HCT116 (cell line): ENCODE results near the gene ANKRD13D. TPM values are rescaled to one million over a fixed set of nuclear protein-coding genes. Genes with fewer than 3 reads are reported as not detected.

ENCODE experiments used
- ATAC-seq: fragments of 200-7000 bp; cut with Tn5 transposase; 2 replicates; pipeline ENCODE4 v1.9.1; 2020; ENCODE audit warnings: mild to moderate bottlenecking, moderate library complexity
- BruUV-seq: library from RNA; stranded (reverse); fragments of 400-500 nt; replicated peaks from 2 replicates; lab custom pipeline; 2021; lab: Mats Ljungman, UMichigan
- CTCF ChIA-PET: fragments of 300-600 bp; sonication (Branson Sonifier 250); formaldehyde crosslinking; loops from one replicate; lab custom pipeline; 2021; ENCODE audit warnings: antibody characterized with exemption; lab: Charles Lee
- POLR2A ChIA-PET: fragments of 300-600, 350-600 bp; sonication (Branson Sonifier 250); formaldehyde crosslinking; loops from one replicate; lab custom pipeline; 2021; ENCODE audit warnings: antibody characterized with exemption; lab: Charles Lee
- RAD21 ChIA-PET, 2 experiments: fragments of 300-600 bp; sonication (Branson Sonifier 250); formaldehyde crosslinking; loops; one replicate each; lab custom pipeline; 2023; ENCODE audit warnings: low total read pairs in 2 of 2; ENCODE audit not compliant: uncharacterized antibody in 2 of 2, unreplicated experiment in 2 of 2, low non-redundant PET in 1 of 2; lab: Charles Lee
- DNase-seq: peaks from one replicate; pipeline ENCODE4 v3.0.0-alpha.2; 2010; ENCODE audit warnings: low read depth, low spot score
- H2AFZ ChIP-seq: fragments of 200-600 bp; shearing (Covaris generic), sonication (generic); 2 replicates; pipeline ENCODE4 v1.6.1; 2017; ENCODE audit warnings: low read depth, mixed run types, mixed read lengths, antibody characterized with exemption, low read length; ENCODE audit not compliant: poor library complexity, severe bottlenecking
- H3K27ac ChIP-seq: 2 replicates; pipeline ENCODE4 v1.5.1; 2012; ENCODE audit warnings: low read depth, low read length
- H3K27me3 ChIP-seq: fragments of 200-600 bp; sonication (generic); 2 replicates; pipeline ENCODE4 v1.6.1; 2016; ENCODE audit warnings: mixed run types, low read length, mixed read lengths; ENCODE audit not compliant: insufficient read depth
- H3K36me3 ChIP-seq, 2 experiments: fragments of 200-500 bp in 1 of 2; fragments of 200-600 bp in 1 of 2; sonication (Bioruptor generic) in 1 of 2; sonication (generic) in 1 of 2; 2 replicates each; pipeline versions ENCODE4 v1.5.1 to v1.6.1; 2014 to 2016; ENCODE audit warnings: low read length in 2 of 2, inconsistent platforms in 1 of 2, mixed read lengths in 1 of 2, mixed run types in 1 of 2; ENCODE audit not compliant: insufficient read depth in 2 of 2, control insufficient read depth in 1 of 2
- H3K4me1 ChIP-seq, 2 experiments: fragments of 200-600 bp in 1 of 2; sonication (generic) in 1 of 2; 2 replicates each; pipeline versions ENCODE4 v1.5.1 to v1.6.1; 2012 to 2017; ENCODE audit warnings: low read length in 2 of 2, inconsistent platforms in 1 of 2, mild to moderate bottlenecking in 1 of 2, mixed read lengths in 1 of 2, mixed run types in 1 of 2, moderate library complexity in 1 of 2; ENCODE audit not compliant: insufficient read depth in 2 of 2, control insufficient read depth in 1 of 2
- H3K4me2 ChIP-seq: fragments of 200-600 bp; sonication (generic); 2 replicates; pipeline ENCODE4 v1.6.1; 2017; ENCODE audit warnings: mixed run types, low read length, mixed read lengths
- H3K4me3 ChIP-seq, 2 experiments: fragments of 200-600 bp in 1 of 2; sonication (generic) in 1 of 2; replicated peaks in 1 of 2; 2 replicates each; pipeline ENCODE4 v1.5.1; 2011 to 2016; ENCODE audit warnings: low read length in 2 of 2, control low read depth in 1 of 2, low read depth in 1 of 2, mild to moderate bottlenecking in 1 of 2, mixed read lengths in 1 of 2, mixed run types in 1 of 2
- H3K79me2 ChIP-seq: fragments of 200-600 bp; sonication (generic); 2 replicates; pipeline ENCODE4 v1.6.1; 2017; ENCODE audit warnings: mild to moderate bottlenecking, mixed run types, low read length, moderate library complexity, mixed read lengths; ENCODE audit not compliant: insufficient read depth
- H3K9ac ChIP-seq: fragments of 200-600 bp; sonication (generic); 2 replicates; pipeline ENCODE4 v1.6.1; 2016; ENCODE audit warnings: low read length, mixed read lengths
- H3K9me2 ChIP-seq: fragments of 200-600 bp; sonication (generic), shearing (Covaris generic); 2 replicates; pipeline ENCODE4 v1.6.1; 2017; ENCODE audit warnings: mixed run types, mild to moderate bottlenecking, moderate library complexity; ENCODE audit not compliant: insufficient read depth
- H3K9me3 ChIP-seq, 2 experiments: fragments of 200-500 bp in 1 of 2; fragments of 200-600 bp in 1 of 2; sonication (Bioruptor generic) in 1 of 2; sonication (generic) in 1 of 2; 2 replicates each; pipeline ENCODE4 v1.6.1; 2014 to 2017; ENCODE audit warnings: low read length in 2 of 2, mixed read lengths in 2 of 2, inconsistent platforms in 1 of 2, low read depth in 1 of 2, mild to moderate bottlenecking in 1 of 2, mixed run types in 1 of 2, moderate library complexity in 1 of 2; ENCODE audit not compliant: control insufficient read depth in 1 of 2, insufficient read depth in 1 of 2
- H4K20me1 ChIP-seq: fragments of 200-600 bp; sonication (generic), shearing (Covaris generic); 2 replicates; pipeline ENCODE4 v1.6.1; 2017; ENCODE audit warnings: mixed run types, mild to moderate bottlenecking, moderate library complexity; ENCODE audit not compliant: insufficient read depth
- CEBPB ChIP-seq: IDR thresholded peaks from 2 replicates; pipeline ENCODE4 v1.6.1; 2012; ENCODE audit warnings: low read depth
- EGR1 ChIP-seq: IDR thresholded peaks from 2 replicates; pipeline ENCODE4 v1.6.1; 2012; ENCODE audit warnings: low read depth
- ELF1 ChIP-seq: IDR thresholded peaks from 2 replicates; pipeline ENCODE4 v1.6.1; 2012; ENCODE audit warnings: low read depth, borderline replicate concordance
- EZH2 ChIP-seq: fragments of 200-600 bp; sonication (generic); IDR thresholded peaks from 2 replicates; pipeline ENCODE4 v1.6.1; 2017; ENCODE audit warnings: antibody characterized with exemption, mixed run types
- FOSL1 ChIP-seq: IDR thresholded peaks from 2 replicates; pipeline ENCODE4 v1.6.1; 2012; ENCODE audit warnings: low read depth
- JUND ChIP-seq: IDR thresholded peaks from 2 replicates; pipeline ENCODE4 v1.6.1; 2012
- POLR2A ChIP-seq: IDR thresholded peaks from 2 replicates; pipeline ENCODE4 v1.7.0; 2011; ENCODE audit warnings: borderline replicate concordance; ENCODE audit not compliant: insufficient read depth, insufficient read length; ENCODE audit errors: extremely low read depth
- SRF ChIP-seq: IDR thresholded peaks from 2 replicates; pipeline ENCODE4 v1.6.1; 2012; ENCODE audit warnings: low read depth
- TCF7L2 ChIP-seq: IDR thresholded peaks from 2 replicates; pipeline ENCODE4 v1.7.0; 2011; ENCODE audit warnings: borderline replicate concordance, inconsistent platforms; ENCODE audit not compliant: insufficient read depth, insufficient read length; ENCODE audit errors: extremely low read depth
- YY1 ChIP-seq: IDR thresholded peaks from 2 replicates; pipeline ENCODE4 v1.6.1; 2011; ENCODE audit warnings: low read length, low read depth, moderate library complexity, mild to moderate bottlenecking; ENCODE audit not compliant: insufficient replicate concordance; ENCODE audit errors: extremely low read depth
- ZFX ChIP-seq: fragments of 450-650 bp; IDR thresholded peaks from 2 replicates; pipeline ENCODE4 v1.6.1; 2017
- ZNF274 ChIP-seq: fragments of 200-500 bp; sonication (Bioruptor generic); IDR thresholded peaks from 2 replicates; pipeline ENCODE4 v1.6.1; 2014; ENCODE audit warnings: mild to moderate bottlenecking, low read depth, low read length, inconsistent platforms
- intact Hi-C: fragments of 100-400 bp; cut with micrococcal nuclease; formaldehyde crosslinking; loops from 2 replicates; pipeline ENCODE4 v1.10.0; 2022
- total RNA-seq: library from RNA; stranded (reverse); gene quantifications from one replicate; pipeline ENCODE4 v1.2.1, GENCODE V29; 2021; ENCODE audit not compliant: unreplicated experiment
- TF ChIP-seq, protein P1 (sequence below): IDR thresholded peaks from 2 replicates; pipeline ENCODE4 v1.6.1; 2012
- TF ChIP-seq, protein P2 (sequence below): IDR thresholded peaks from 2 replicates; pipeline ENCODE4 v1.6.1; 2011; ENCODE audit warnings: mild to moderate bottlenecking, low read length, moderate library complexity; ENCODE audit not compliant: insufficient replicate concordance; ENCODE audit errors: extremely low read depth
- TF ChIP-seq, protein P3 (sequence below): IDR thresholded peaks from 2 replicates; pipeline ENCODE4 v1.6.1; 2012; ENCODE audit warnings: low read depth
- TF ChIP-seq, protein P4 (sequence below): IDR thresholded peaks from 2 replicates; pipeline ENCODE4 v1.6.1; 2012

The ANKRD13D gene
- total RNA-seq, 1 experiment from 2014 or later: 61.1 TPM

DNA sequence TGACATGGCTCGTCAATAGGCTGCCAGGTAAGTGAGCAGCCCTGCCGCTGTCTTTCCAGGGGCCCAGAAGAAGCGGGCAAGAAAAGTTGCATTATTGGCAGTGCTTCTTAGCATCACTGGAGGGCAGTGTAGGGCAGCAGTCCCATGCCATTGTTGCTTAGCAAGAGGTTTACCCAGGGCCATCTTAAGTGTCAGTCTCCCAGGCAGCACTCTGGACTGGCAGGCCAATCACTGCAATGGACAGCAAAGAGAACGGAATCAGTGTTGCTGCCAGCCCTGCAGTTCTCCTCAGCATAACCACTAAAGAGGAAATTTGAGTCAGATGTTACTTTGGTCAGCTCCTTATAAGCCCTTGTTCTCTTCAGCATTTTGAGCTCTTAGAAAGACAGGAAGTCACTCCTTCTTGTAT, 36.3 kb upstream of the ANKRD13D start (continued):
- TF ChIP-seq YY1 (no peak), ZNF274 (no peak), SRF (no peak), CEBPB (no peak)

DNA sequence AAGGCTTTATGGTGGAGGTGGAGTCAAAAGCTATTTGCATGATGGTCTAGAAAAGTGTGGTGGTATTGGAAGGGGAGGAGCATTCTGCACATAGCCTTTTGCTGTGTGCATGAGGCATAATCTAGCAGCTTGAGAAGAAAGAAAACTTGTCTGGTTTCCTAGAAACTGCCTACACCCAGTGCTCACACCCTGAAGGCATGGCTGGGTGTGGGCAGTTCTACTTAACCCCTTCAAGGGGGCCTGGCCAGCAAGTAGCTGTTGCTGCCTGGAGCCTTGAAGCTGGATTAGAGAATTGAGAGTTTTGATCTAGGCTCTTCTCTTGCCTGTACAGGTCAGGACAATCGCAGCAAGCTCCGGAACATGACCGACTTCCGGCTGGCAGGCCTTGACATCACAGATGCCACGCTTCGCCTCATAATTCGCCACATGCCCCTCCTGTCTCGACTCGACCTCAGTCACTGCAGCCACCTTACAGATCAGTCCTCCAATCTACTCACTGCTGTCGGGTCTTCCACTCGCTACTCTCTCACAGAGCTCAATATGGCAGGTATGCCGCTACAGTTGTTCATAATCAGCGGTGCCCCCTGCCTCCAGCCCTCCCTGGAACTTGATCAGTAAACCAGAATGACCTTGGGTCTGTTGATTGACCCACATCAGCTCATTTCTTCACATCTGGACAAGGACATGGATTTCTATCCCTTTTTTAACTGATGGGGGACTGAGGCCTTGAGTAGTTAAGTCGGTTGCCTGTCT, 35.1 kb upstream of the ANKRD13D start:
- CTCF ChIA-PET: interaction anchor here (1.1 to 1.7 kb wide), 3 partner anchors 14 to 173 kb away, joined by 3 to 5 read pairs (median 3); no protein-coding TSS in a partner anchor
- peaks cover 0 to 3% of the 10 kb centered on the region in 2 experiments; a peak in 1 of 4 replicates for H3K4me1 ChIP-seq
- intact Hi-C loops: no loop called here

More for the DNA sequence above, 35.1 kb upstream of the ANKRD13D start:
- no peak overlapping the region for H3K9ac ChIP-seq
- POLR2A ChIA-PET: interaction anchor here (0.8 kb wide), 1 partner anchor 14 kb away, joined by 4 read pairs; no protein-coding TSS in a partner anchor
- DNase-seq: no peak
- no peaks in the 10 kb centered on the region for H4K20me1 ChIP-seq
- no TSS peak for BruUV-seq
- no peaks in the 10 kb centered on the region for H3K9me2 ChIP-seq
- TF ChIP-seq ZFX (no peak), POLR2A (no peak), EZH2 (no peak), EGR1 (no peak), JUND (no peak), ELF1 (no peak), ZNF274 (no peak), CEBPB (no peak), TCF7L2 (no peak), FOSL1 (no peak)
- TF ChIP-seq, protein P1, sequence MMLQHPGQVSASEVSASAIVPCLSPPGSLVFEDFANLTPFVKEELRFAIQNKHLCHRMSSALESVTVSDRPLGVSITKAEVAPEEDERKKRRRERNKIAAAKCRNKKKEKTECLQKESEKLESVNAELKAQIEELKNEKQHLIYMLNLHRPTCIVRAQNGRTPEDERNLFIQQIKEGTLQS: no peak
- TF ChIP-seq, protein P2, sequence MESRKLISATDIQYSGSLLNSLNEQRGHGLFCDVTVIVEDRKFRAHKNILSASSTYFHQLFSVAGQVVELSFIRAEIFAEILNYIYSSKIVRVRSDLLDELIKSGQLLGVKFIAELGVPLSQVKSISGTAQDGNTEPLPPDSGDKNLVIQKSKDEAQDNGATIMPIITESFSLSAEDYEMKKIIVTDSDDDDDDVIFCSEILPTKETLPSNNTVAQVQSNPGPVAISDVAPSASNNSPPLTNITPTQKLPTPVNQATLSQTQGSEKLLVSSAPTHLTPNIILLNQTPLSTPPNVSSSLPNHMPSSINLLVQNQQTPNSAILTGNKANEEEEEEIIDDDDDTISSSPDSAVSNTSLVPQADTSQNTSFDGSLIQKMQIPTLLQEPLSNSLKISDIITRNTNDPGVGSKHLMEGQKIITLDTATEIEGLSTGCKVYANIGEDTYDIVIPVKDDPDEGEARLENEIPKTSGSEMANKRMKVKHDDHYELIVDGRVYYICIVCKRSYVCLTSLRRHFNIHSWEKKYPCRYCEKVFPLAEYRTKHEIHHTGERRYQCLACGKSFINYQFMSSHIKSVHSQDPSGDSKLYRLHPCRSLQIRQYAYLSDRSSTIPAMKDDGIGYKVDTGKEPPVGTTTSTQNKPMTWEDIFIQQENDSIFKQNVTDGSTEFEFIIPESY: no peak
- TF ChIP-seq, protein P3, sequence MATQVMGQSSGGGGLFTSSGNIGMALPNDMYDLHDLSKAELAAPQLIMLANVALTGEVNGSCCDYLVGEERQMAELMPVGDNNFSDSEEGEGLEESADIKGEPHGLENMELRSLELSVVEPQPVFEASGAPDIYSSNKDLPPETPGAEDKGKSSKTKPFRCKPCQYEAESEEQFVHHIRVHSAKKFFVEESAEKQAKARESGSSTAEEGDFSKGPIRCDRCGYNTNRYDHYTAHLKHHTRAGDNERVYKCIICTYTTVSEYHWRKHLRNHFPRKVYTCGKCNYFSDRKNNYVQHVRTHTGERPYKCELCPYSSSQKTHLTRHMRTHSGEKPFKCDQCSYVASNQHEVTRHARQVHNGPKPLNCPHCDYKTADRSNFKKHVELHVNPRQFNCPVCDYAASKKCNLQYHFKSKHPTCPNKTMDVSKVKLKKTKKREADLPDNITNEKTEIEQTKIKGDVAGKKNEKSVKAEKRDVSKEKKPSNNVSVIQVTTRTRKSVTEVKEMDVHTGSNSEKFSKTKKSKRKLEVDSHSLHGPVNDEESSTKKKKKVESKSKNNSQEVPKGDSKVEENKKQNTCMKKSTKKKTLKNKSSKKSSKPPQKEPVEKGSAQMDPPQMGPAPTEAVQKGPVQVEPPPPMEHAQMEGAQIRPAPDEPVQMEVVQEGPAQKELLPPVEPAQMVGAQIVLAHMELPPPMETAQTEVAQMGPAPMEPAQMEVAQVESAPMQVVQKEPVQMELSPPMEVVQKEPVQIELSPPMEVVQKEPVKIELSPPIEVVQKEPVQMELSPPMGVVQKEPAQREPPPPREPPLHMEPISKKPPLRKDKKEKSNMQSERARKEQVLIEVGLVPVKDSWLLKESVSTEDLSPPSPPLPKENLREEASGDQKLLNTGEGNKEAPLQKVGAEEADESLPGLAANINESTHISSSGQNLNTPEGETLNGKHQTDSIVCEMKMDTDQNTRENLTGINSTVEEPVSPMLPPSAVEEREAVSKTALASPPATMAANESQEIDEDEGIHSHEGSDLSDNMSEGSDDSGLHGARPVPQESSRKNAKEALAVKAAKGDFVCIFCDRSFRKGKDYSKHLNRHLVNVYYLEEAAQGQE: no peak
- TF ChIP-seq, protein P4, sequence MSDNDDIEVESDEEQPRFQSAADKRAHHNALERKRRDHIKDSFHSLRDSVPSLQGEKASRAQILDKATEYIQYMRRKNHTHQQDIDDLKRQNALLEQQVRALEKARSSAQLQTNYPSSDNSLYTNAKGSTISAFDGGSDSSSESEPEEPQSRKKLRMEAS: no peak
- TF ChIP-seq, all 23 proteins: peak for 0
- ATAC-seq: no peak
- Histone ChIP-seq H3K27me3 (no peaks in the 10 kb centered on the region), H3K4me2 (no peak overlapping the region), H3K4me3 (no peak overlapping the region), H3K79me2 (peaks cover 16% of the 10 kb centered on the region; the same call in 1 of the 2 replicates), H3K27ac (no peak overlapping the region), H3K9me3 (no peaks in the 10 kb centered on the region), H3K36me3 (peaks cover 51 to 67% of the 10 kb centered on the region in 2 experiments), H2AFZ (no peak overlapping the region)
- RAD21 ChIA-PET: no interaction called here
